Stimulated activated naive CD4-positive, alpha-beta T cell treated with Interleukin-2 at 50 U/mL for 16 hours (primary cell): Measurements from ENCODE around the gene CXCL5.
"Not testable (repeated sequence)": the region's sequence is repeated elsewhere in the genome, so short reads cannot be mapped to it uniquely, and the experiment has no call there.

Source experiments
- DNase-seq: peaks from one replicate; lab custom pipeline; 2025; lab: John Stamatoyannopoulos, UW

Gene CXCL5

DNA sequence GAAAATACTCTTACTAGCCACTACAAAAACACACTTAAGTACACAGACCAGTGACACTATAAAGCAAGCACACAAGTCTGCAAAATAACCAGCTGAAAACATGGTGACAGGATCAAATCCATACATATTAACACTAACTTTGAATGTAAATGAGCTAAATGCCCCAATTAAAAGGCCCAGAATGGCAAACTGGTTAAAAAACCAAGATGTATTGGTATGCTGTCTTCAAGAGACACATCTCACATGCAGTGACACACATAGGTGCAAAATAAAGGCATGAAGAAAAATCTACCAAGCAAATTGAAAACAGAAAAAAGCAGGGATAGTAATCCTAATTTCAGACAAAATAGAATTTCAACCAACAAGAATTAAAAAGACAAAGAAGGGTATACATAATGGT lies 27.5 kb downstream of the CXCL5 start:
- no peak for DNase-seq

DNA sequence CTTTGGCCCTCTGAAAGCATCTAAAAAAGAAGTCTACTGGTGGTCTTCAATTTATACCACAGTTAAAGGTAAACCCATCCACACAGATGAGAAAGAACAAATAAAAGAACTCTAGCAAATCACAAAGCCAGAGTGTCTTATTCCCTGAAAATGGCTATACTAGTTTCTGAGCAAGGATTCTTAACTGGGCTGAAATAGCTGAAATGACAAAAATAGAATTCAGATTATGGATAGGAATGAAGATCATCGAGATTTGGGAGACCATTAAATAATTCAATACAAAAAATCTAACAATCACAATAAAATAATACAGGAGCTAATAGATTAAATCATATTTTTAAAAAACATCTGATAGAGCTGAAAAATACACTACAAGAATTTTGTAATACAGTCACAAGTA lies 28.5 kb downstream of the CXCL5 start:
- DNase-seq = no peak

DNA sequence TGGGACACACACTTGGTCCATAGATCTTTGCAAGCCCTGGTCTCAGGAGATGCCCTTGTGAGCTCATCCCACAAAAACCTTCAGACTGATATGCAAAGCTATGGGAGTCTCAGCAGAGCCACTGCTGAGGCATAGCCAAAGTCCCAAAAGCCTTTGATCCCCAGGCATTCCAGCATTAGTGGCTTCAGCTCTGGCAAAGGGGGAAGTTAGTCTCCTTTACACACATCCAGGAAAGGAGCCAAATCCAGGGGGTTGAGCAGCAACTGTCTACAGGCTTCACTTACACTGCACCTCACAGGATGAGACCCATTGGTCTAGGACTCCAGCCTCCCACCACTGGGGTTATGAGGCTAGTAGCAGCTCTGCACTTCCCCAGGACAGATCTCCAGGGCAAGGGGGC lies 30.6 kb downstream of the CXCL5 start:
- DNase-seq = no peak

DNA sequence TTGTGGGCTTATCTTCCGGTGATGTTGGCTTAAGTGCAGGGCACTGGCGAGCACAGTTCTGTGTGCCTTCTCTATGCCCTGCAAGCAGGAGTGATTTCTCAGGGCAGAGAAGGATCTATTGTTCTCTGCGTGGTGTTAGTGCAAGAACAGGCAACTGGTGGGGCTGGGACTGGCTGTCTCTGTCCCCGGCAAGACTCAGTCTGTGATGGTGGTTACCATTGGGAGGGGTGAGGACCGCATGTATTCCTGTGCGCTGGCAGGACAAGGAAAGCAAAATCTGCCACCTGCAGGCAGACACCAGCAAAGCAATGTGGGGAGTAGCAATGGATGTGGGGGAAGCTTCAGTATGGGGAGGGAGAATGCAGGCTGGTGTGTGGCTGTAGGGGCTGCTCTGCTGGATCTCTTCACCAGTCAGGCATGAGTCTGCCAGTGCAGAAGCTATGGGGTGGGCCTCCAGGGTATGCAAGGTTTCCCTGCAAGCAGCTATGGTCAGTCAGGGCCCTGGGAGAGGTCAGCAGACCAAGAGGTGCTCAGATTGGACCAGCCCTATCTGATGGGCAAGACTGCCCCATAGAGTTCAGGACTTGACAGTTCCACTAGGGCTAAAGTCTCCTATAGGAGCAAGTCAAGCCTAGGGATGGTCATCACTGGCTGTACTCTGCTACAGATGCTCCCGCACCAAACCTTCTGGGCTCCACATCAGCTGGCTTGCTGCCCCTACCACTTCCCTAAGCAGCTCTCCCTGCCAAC lies 33.4 kb downstream of the CXCL5 start:
- no peak for DNase-seq

DNA sequence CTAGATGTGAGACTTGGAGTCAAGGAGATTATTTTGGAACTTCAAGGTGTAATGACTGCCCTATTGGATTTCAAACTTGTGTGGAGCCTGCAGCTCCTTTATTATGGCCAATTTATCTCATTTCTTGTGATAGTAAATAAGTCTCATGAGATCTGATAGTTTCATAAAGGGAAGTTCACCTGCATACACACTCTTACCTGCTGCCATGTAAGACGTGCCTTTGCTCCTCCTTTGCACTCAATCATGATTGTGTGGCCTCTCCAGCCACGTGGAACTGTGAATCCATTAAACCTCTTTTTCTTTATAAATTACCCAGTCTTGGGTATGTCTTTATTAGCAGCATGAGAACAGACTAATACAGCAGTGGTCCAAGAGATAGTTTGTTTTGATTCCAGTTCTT lies 35.8 kb downstream of the CXCL5 start:
- no peak for DNase-seq

DNA sequence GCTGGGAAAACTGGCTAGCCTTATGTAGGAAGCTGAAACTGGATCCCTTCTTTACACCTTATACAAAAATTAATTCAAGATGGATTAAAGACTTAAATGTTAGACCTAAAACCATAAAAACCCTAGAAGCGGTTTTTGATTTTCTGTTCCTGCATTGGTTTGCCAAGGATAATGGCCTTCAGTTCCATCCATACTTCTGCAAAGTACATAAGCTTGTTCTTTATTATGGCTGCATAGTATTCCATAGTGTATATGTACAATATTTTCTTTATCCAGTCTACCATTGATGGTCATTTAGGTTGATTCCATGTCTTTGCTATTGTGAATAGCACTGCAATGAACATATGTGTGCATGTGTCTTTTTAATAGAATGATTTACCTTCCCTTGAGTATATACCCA lies 39.4 kb downstream of the CXCL5 start:
- DNase-seq = not testable (repeated sequence)

DNA sequence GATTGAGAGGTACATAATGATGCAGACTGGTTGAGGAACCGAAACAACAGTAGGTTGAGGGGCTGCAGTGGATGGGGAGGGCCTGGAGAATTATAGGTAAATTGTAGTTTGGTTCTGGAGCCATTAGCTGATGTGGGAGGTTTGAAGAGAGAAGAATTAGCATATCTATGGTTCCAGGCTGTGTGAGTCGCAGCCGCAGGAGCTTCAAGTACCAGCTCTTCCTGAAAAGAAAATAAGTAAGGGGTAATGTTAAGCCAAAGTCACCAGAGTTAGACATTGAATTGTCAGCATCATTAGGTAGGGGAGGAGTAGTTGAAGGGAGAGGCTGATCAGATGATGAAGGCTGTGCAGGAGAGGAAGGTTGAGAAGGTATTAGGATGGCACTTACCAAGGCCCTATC lies 46.1 kb downstream of the CXCL5 start:
- no peak for DNase-seq

DNA sequence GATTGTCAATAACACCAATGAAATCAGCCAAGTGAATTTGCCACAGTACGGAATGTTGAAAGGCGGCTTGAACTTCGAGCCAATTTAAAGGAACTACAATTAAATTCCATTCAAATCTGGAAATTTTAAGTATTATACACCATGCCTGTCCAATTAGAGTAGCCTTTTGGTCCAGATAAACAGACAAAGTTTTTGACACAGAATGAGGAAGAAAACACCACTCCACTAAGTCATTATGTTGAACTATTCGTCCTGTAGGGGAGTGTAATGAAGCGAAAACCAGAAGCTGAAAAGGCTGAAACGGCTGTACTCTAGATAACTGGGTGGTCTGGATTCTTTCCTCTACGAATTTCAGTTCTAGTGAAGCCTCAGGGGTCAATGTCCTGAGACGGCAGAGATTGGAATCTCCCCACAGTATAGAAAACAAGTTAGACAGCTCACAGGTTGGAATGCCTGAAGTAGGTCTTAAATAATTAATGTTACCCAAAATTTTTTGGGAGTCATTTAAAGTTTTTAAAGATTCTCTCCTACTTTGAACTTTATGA lies 48.0 kb downstream of the CXCL5 start:
- DNase-seq = not testable (repeated sequence)

DNA sequence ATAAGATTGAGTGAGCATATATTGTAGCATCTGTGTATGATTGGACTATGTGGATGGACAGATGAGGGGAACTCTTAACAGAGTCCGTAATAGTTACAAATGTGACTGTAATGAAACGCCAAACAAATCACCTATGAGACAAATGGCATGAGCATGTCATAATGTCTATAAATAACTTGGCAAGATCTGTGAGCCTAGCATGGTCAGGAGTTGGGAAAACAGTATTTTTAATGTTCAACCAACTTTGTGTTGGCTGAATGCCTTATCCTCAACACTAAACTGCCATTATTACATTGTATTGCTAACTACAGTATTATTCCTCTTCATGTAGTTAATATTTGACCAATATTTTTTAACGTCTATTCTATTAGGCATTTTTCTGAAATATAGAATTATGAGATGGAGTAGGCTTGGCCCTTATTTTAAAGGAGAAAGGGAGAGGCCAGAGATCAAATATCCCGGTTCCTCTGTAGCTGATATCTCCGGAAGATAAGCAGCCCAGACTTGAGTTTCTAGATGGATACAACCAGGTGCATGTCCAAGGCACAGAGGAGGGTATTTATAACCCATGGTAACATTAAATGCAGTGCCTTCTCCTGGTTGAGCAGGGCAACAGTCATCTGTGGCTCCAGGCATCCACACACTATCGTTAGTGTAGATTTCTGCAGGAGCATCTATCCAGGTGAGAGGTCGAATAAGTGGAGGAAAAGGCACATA lies 49.3 kb downstream of the CXCL5 start:
- no peak for DNase-seq

DNA sequence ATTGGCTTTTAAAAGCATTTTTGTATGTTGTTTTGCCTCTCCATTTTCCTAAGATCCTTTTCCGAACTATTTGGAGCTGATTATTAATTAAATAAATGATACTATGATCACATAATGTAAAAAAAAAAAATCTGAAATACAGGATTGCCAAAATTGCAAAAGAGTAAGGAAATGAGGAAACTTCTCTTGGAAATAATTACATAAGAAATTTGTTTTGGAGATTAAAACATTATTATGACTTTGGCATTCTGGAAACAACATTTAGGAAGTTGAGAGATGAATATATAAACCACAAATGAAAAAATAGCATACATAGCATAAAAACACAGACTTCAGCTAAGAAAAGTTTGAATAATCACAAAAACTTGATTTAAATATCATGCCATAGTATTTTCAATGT lies 50.2 kb downstream of the CXCL5 start:
- DNase-seq = no peak

DNA sequence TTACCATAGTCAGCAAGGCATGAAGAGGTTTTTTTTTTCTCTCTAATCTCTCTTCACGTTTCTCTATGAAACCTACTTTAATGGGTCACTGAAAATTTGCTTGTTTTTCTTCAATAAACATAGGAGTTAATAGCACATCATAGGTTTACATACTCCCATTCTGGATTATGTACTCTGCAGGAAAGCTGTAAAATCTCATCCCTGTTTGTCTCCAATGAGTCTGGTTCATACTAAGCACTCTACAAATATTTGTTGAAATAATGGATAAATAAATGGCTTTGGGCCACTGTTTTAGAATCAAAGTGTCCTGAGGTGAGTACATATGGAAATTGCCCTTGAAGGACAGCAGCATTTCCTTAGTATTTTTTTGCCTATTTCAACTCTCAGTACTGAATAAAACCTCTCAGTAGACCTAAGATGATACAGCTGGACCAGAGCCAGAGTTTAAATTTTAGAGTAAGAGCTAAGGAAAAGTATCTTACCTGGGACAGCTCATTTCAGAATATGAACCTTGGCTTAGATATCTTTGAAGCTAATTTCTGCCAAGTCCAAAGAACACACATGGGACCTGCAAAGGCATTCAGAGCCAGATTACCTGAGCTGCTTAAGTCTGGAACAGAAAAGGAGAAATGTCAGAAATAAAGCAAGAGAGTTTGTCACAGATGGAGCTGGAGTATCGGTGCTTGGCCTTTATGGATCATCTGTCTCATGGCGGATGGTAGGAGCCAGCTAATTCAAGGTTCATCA lies 51.1 kb downstream of the CXCL5 start:
- no peak for DNase-seq

DNA sequence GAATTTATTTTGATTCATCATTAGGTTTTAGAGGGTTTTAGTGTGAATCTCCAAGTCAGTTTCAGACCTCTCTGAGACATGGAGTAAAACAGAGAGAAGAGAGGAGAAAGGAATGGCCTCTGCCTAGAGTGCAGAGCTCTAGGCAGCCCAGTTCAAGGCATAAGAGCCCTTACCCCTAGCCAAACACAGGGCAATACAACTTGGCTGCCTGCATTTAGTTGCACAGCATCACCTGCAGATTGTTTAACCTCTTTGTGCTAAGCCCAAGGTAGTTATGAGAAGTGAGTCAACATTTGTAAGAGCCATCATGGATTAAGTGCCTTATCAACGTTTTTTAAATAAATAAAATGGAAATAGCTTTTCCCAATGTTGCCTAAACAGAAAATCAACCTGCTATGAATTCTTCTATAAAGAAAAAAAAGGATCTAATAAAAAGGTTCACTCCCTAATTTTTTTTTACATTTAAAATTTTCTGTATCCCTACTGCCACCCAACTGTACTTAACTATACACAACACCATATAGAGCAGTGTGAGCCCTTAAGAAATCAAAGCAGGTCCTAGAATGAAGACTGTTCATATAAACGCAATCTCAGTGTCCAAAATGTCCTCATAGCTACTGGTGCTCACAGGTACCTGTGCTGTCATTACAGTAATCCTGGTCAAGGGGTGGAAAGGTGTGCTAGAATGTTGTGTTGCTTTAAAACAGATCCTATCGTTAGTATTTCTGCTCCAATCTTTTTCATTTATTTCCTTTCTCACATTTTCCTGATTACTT lies 52.6 kb downstream of the CXCL5 start:
- DNase-seq = no peak
